HG02970 (cell line): ENCODE measurements around the gene SMAD4.
"Not testable (repeated sequence)": the region's sequence is repeated elsewhere in the genome, so short reads cannot be mapped to it uniquely, and the experiment has no call there.

Experiments used
- ATAC-seq: cut with Tn5 transposase; IDR thresholded peaks from one replicate; pipeline ENCODE4 v1.9.1; 2021; ENCODE audit warnings: mild to moderate bottlenecking, moderate library complexity, moderate number of reproducible peaks; ENCODE audit not compliant: unreplicated experiment, low FRiP score

SMAD4 gene

DNA sequence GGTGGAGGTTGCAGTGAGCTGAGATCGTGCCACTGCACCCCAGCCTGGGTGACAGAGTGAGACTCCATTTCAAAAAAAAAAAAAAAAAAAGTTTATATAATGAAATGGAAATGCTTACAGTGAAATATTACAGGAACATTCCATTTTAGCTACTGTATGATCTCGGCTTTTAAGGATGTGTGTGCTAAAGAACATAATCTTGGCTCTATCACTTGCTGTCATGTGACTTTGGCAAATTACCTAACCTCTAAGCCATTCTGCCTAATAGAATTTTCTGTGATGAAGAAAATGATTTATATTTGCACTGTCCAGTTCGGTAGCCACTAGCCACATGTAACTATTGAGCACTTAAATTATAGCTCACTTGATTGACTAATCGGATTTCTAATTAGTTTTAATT lies 36.3 kb downstream of the SMAD4 start:
- no peak for ATAC-seq

DNA sequence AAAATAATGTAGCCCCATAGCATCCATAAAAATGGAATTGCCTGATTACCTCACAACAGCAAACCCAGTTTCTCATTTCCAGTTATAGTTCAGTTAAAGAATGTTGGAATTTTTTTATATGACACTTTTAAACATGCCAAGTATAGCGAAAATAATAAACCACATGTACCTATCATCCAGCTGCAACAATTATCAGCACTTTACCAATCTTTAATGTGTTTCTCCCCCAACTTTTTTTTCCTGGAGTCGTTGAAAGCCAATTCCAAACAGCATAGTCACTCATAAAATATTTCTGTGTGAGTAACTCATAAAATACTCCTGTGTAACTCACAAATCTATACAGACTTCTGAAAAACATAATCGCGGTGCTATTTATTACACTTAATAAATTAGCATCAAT lies 38.1 kb downstream of the SMAD4 start:
- no peak for ATAC-seq

DNA sequence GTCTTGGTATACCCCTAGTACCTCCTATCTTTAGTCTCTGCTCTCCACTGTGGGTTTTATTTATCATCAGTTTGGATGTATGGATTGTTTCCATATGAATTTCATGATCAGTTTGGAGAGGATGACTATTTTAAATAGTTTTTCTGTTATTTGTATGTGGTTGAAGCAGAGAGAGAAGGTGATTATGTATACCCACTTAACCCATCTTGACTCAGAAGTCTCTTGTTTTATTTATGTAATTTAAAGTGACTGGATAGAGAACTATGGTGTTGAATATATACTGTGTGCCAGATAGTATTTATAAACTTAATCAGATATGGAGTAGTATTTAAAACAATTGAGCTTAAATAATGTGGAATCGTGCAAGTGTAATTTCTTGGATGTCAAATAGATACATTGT lies 39.9 kb downstream of the SMAD4 start:
- ATAC-seq, result no peak

DNA sequence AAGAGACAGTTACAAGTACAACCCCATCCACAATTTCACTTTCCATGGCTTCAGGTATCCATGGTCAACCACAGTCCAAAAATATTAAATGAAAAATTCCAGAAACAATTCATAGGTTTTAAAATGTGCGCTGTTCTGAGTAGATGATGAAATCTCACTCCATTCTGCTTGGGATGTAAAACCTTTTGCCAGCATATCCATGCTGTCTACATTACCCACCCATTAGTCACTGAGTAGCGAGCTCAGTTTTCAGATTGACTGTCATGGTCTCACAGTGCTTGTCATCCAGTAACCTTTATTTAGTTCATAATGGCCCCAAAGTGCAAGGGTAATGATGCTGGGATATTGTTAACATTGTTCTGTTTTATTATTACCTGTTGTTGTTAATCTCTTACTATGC lies 40.5 kb downstream of the SMAD4 start:
- ATAC-seq, result no peak

DNA sequence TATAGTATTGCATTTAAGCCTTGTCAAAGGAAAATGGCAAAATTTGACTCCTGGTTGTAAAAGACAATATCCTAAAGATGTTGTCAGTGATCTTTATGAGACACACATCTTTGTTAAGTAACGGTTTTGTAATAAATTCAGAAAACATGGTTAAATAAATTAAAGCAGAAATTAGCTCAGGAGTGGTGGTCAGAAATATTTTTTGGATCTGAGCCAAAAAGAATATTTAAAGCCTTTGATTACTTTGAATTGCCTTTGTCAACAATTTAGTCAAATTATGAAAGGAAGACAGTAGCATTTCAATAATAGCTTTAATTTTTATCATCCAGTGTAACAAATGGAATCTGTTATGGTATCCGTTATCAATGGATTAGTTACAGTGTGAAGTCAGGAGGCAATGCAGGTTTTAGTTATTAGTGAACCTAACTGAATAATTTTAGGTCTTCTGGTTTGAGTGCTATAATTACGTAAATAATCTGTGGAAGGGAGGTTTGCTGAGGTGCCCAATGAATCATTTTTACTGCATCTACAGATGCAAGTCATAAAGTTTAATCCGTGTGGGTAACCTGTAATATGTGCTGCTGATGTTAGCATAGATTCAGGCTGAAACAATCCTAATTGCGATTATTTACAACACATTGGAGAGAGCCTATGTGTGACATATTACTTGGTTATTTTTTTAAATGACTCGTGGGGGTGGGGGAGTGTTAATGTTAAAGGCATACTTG lies 42.7 kb downstream of the SMAD4 start:
- ATAC-seq, result no peak

DNA sequence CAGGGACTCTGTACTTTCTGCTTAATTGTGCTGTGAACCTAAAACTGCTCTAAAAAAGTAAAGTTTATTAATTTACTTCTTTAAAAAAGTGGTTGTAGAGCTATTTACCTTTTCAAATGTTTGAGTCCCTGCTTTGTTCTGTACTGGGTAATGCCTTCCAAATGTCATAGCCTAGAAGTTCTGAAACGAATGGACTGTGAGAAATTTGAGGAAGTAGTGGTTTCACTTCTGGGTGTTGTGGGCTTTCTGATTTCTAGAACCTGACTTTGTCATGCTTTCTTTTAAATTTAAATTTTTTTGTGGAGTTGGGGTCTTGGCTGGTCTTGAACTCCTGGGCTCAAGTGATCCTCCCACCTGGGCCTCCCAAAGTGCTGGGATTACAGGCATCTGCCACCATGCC lies 44.6 kb downstream of the SMAD4 start:
- ATAC-seq, result no peak

DNA sequence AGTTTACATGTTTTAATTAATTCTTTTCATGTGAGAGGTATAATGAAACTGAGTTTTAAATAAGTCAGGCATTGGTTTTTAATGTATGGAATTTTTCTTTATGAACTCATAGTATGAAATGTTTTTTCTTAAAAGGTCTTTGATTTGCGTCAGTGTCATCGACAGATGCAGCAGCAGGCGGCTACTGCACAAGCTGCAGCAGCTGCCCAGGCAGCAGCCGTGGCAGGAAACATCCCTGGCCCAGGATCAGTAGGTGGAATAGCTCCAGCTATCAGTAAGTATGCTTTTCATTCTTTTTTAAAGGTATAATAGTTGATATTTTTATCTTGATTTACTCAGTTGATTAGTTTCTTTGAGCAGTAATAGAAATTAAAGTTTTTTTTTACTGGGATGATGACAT lies 46.5 kb downstream of the SMAD4 start:
- no peak for ATAC-seq

DNA sequence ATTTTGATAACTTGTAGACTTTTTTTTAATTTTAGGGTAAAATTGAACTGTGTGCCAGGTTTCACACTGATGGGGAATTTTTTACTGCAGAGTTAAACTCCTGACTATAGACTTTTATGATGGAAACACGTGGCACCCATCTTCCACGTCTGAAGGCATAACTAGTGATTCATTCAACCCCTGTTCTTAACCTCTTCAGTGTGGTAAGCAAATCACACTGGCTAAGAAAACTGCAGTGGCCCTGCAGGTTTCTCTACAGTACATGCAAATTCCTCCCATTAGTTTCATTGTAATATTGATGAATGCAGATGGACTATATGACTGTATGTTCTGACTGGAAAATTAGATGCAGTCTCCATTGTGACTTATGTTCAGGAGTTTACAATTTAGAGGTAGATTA lies 47.2 kb downstream of the SMAD4 start:
- peak; percentile 77 for ATAC-seq

DNA sequence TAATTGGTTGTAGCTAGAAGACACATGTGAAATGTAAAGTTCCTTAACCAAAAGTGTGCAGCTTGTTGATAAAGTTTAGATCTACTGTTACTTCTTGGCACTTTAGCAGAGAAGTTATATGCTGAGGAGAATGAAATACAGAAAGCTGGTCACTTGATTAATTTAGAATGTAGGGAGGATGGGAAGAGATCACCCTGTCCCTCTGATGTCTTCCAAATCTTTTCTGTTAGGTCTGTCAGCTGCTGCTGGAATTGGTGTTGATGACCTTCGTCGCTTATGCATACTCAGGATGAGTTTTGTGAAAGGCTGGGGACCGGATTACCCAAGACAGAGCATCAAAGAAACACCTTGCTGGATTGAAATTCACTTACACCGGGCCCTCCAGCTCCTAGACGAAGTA lies 48.0 kb downstream of the SMAD4 start:
- ATAC-seq, result no peak

DNA sequence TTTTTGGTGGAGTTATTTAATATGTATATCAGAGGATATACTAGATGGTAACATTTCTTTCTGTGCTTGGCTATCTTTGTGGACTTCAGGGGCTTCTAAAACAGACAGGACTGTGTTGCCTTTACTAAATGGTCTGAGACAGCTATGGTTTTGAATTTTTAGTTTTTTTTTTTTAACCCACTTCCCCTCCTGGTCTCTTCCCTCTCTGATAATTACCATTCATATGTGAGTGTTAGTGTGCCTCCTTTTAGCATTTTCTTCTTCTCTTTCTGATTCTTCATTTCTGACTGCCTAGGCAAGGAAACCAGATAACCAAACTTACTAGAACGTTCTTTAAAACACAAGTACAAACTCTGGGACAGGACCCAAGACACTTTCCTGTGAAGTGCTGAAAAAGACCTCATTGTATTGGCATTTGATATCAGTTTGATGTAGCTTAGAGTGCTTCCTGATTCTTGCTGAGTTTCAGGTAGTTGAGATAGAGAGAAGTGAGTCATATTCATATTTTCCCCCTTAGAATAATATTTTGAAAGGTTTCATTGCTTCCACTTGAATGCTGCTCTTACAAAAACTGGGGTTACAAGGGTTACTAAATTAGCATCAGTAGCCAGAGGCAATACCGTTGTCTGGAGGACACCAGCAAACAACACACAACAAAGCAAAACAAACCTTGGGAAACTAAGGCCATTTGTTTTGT lies 52.7 kb downstream of the SMAD4 start:
- no peak for ATAC-seq

DNA sequence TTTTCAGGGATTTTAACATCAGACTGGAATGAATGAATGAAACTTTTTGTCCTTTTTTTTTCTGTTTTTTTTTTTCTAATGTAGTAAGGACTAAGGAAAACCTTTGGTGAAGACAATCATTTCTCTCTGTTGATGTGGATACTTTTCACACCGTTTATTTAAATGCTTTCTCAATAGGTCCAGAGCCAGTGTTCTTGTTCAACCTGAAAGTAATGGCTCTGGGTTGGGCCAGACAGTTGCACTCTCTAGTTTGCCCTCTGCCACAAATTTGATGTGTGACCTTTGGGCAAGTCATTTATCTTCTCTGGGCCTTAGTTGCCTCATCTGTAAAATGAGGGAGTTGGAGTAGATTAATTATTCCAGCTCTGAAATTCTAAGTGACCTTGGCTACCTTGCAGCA lies 53.4 kb downstream of the SMAD4 start:
- no peak for ATAC-seq

DNA sequence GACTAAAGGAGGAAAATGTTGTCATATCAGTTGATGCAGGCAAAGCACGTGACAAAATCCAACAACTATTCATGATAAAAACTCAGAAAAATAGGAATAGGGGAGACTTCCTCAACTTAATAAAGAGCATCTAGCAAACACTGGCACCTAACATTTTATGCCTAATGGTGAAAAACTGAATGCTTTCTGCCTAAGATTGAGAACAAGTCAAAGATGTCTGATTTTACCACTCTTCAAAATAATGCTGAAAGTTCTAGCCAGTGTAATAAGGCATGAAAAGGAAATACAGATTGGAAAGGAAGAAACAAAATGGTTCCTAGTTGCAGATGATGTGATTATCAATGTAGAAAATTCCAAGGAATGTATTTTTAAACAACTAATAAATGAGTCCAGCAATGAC lies 58.4 kb downstream of the SMAD4 start:
- no peak for ATAC-seq

DNA sequence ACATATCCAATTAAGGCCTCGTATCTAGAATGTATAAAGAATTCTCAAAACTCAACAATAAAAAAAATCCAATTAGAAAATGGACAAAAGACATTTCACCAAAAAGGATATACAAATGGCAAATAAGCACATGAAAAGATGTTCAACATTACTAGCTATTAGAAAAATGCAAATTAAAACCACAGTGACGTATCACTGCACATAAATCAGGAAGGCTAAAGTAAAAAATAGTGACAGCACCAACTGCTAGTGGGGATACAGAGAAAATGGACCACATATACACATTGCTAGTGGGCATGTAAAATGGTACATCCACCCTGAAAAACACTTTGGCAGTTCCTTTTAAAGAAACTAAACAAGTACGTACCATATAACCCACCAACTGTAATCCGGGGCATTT lies 59.7 kb downstream of the SMAD4 start:
- ATAC-seq, result no peak

DNA sequence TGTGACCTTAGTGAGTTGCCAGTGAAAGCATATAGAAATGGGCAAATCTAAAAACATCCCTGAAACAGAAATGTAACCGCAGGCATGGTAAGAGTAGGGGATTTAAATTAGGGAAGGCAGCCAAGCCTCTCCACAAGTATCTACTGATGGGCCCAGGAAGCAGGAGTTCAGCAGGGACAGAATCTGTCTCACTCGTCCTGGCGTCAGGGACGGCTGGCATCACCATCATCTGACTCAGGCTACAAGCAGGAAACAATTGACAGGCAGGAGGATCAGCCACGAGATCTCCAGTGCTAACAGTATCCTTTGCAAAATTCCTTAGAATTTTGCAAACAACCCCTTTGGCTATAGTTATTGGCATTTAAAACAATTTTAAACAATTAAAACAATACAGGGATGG lies 61.3 kb downstream of the SMAD4 start:
- no peak for ATAC-seq

DNA sequence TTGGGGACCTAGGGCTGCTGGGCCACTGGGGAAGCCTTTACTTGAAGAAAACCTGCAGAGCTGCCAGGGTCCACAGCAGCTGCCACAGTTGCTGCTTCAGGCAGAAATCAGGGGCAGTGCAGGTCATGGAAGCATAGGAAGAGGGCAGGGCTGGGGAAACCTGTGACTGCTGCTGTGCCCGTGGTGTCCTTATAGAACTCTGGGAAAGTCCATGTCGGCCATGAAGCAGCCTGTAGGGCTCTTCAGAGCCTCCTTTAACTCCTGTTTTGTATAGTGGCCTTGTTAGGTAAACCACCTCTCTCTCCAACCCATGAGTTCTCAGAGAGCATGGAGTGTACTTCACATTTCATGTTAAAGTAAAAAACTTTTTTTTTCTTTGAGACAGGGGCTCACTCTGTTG lies 62.1 kb downstream of the SMAD4 start:
- no peak for ATAC-seq

DNA sequence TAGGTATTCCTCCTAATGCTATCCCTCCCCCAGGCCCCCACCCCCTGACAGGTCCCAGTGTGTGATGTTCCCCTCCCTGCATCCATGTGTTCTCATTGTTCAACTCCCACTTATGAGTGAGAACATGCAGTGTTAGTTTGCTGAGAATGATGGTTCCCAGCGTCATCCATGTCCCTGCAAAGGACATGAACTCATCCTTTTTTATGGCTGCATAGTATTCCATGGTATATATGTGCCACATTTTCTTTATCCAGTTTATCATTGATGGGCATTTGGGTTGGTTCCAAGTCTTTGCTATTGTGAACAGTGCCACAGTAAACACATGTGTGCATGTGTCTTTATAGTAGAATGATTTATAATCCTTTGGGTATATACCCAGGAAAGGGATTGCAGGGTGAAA lies 63.0 kb downstream of the SMAD4 start:
- ATAC-seq, result not testable (repeated sequence)

DNA sequence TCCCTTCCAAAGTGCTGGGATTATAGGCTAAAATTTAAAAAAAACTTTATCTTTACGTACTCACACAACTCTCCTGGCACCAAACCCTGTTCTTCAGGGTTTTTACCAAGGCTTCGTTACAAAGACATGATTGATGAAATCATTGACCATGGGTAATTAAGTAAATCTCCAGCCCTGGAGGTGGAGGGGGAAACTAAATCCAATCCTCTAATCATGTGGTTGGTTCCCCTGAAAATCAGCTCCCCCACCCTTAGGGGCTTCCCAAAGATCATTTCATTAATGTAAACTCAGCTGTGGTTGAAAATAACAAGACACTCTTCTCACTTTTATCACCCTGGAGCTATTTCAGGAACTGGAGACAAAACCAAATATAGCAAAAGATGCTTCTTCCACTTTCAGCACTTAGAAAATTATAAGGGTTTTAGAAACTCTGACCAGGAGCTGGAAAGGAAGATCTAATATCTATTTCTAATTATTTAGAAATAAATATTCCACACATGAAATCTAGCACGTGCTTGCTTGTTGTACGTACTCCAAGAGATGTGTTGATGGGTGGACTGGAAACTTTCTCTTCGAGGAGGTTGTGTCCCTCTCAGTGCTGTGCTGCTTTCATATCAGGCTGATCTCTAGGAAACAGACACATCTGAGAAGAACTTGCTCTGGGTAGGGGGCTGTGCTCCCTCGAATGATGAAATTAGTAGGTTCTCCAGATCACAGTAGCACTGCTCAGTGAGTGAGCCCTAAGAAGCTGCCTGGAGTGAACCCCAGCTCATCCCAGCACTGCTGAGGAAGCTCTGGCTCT lies 67.2 kb downstream of the SMAD4 start:
- no peak for ATAC-seq

DNA sequence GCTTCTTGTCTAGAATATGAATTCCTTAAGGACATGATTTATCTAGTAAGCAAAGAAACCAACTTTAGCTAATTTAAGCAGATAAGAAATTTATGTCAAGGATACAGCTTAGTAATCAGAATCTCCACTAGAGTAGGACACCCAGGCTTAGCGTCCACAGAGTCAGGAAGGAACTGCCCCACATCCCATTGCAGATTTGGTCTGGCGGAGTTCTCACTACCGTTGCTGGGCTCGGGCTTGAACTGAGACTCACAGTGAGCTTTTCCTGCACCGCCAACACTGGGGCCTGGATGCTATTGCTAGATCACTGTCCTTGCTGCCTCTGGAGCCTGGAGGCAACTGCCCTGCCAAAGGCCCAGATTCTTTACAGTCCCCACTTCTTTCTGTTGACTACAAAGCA lies 68.1 kb downstream of the SMAD4 start:
- no peak for ATAC-seq

DNA sequence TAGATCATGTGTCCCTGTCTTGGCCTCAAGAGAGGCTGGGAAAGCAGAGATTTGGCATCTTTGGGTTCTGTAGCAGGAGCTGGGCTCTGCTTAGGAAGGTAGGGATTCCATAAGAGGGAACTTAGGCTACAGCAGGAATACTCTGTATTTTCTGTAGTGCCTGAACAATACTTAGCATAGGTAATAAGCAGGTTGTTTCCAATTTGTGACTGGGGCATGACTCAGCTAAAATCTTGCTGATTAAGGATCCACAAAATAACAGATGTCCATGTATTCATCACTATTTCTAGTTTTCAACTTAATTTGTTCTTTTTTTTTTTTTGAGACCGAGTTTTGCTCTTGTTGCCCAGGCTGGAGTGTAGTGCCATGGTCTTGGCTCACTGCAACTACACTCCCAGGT lies 68.5 kb downstream of the SMAD4 start:
- ATAC-seq, result no peak

DNA sequence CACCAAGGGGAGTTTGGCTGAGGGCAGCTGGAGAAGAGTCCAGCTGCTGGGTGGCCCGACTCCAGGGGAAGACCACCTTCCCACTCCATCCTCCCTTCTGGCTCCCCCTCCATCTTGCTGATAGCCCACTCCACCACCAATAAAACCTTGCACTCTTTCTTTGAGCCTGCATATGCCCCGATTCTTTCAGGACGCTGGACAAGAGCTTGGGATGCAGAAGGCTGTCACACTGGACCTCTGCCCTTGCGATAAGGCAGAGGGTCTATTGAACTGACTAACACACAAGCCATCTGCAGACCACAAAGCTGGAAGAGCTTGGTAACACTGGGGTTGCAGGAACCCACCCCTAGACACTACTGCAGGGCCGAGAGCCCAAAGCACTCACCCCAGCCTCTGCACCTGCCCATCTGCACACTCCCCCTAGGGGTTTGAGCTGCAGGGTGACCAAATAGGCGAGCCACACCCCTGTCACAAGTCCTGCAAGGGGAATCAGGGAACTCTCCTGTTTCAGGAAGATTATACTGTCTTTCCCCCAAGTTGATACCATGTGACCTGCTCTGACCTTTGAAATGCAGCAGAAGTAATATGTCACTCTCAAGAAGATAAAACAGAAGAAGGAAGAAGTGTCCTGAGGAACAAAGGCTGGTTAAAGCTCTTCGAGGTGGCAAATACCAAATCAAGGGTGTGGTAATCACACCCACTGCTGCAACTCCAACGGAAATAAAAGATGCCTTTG lies 70.5 kb downstream of the SMAD4 start:
- no peak for ATAC-seq

DNA sequence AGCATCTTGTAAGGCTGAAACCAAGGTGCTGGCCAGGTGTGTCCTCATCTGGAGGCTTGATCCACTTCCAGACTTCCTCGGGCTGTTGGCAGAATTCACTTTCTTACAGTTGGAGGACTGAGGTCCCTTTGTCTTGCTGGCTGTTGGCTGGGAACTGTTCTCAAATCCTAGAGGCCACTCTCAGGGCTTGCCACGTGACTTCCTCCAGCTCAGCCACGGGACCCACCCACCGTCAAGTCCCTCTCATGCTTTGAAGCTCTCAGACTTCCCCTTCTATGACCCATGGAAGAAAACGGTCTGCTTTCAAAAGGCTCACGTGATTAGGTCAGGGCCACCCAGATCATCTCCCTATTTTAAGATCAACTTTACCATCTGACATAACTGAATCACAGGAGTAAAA lies 77.1 kb downstream of the SMAD4 start:
- ATAC-seq, result no peak
